HepG2 (cell line): ENCODE measurements around the gene LRP1-AS. TPM values are rescaled to one million over a fixed set of nuclear protein-coding genes. Genes with fewer than 3 reads are reported as not detected.

Source experiments
- ARNT2 ChIP-seq: sonication (generic); formaldehyde crosslinking; IDR thresholded peaks from 2 replicates; pipeline ENCODE4 v1.8.0; 2022; ENCODE audit warnings: mild to moderate bottlenecking, low read depth, missing genetic modification reagents, moderate library complexity
- FIP1L1 ChIP-seq: fragments of 200-400 bp; formaldehyde crosslinking; IDR thresholded peaks from 2 replicates; pipeline ENCODE4 v1.6.1; 2018; ENCODE audit warnings: low read depth, mild to moderate bottlenecking, low read length, moderate library complexity, borderline replicate concordance; ENCODE audit not compliant: insufficient read depth
- HOXA9 ChIP-seq: sonication (generic); formaldehyde crosslinking; IDR thresholded peaks from 2 replicates; pipeline ENCODE4 v1.8.1; 2022; ENCODE audit warnings: missing genetic modification reagents, mild to moderate bottlenecking, moderate library complexity, borderline replicate concordance
- NCOA2 ChIP-seq: sonication (generic); formaldehyde crosslinking; IDR thresholded peaks from 2 replicates; pipeline ENCODE4 v1.8.0; 2022; ENCODE audit warnings: inconsistent platforms
- PAX8 ChIP-seq: sonication (generic); formaldehyde crosslinking; IDR thresholded peaks from 2 replicates; pipeline ENCODE4 v1.8.0; 2022; ENCODE audit warnings: mild to moderate bottlenecking, missing genetic modification reagents, borderline replicate concordance
- PPARG ChIP-seq: conservative IDR thresholded peaks from 2 replicates; pipeline ENCODE4 v1.6.1; 2016; ENCODE audit warnings: missing biosample characterization, missing genetic modification reagents
- PRDM15 ChIP-seq: sonication (generic); formaldehyde crosslinking; IDR thresholded peaks from 2 replicates; pipeline ENCODE4 v1.4.0; 2020; ENCODE audit warnings: missing genetic modification reagents
- SAFB2 ChIP-seq: sonication (generic); formaldehyde crosslinking; IDR thresholded peaks from 2 replicates; pipeline ENCODE4 v1.5.1; 2020; ENCODE audit warnings: missing genetic modification reagents, low read depth, mild to moderate bottlenecking, borderline replicate concordance
- SCMH1 ChIP-seq: sonication (generic); formaldehyde crosslinking; IDR thresholded peaks from 2 replicates; pipeline ENCODE4 v1.9.0; 2021; ENCODE audit warnings: missing genetic modification reagents, mild to moderate bottlenecking, borderline replicate concordance
- SKI ChIP-seq: fragments of 450-650 bp; IDR thresholded peaks from one replicate; pipeline ENCODE4 v1.6.1; 2018; ENCODE audit warnings: mild to moderate bottlenecking; ENCODE audit not compliant: partially characterized antibody
- TRIM24 ChIP-seq: sonication (generic); formaldehyde crosslinking; IDR thresholded peaks from 2 replicates; pipeline ENCODE4 v1.8.0; 2022; ENCODE audit warnings: mild to moderate bottlenecking, missing genetic modification reagents
- ZKSCAN8 ChIP-seq: IDR thresholded peaks from 2 replicates; pipeline ENCODE4 v1.6.1; 2016; ENCODE audit warnings: borderline replicate concordance, missing genetic modification reagents, missing compliant biosample characterization
- ZNF225 ChIP-seq: sonication (generic); formaldehyde crosslinking; IDR thresholded peaks from 2 replicates; pipeline ENCODE4 v1.4.0; 2020; ENCODE audit warnings: mild to moderate bottlenecking, missing genetic modification reagents
- ZNF367 ChIP-seq: sonication (generic); formaldehyde crosslinking; IDR thresholded peaks from 2 replicates; pipeline ENCODE4 v1.4.0; 2020; ENCODE audit warnings: missing genetic modification reagents, borderline replicate concordance
- ZNF605 ChIP-seq: sonication (generic); formaldehyde crosslinking; IDR thresholded peaks from 2 replicates; pipeline ENCODE4 v1.8.0; 2022; ENCODE audit warnings: mild to moderate bottlenecking, missing genetic modification reagents
- ZNF768 ChIP-seq: sonication (generic); formaldehyde crosslinking; IDR thresholded peaks from 2 replicates; pipeline ENCODE4 v1.4.0; 2020; ENCODE audit warnings: missing genetic modification reagents
- ZNF879 ChIP-seq: sonication (generic); formaldehyde crosslinking; IDR thresholded peaks from 2 replicates; pipeline ENCODE4 v1.8.1; 2023; ENCODE audit warnings: missing genetic modification reagents
- ZSCAN12 ChIP-seq: sonication (generic); formaldehyde crosslinking; IDR thresholded peaks from 2 replicates; pipeline ENCODE4 v1.9.0; 2021; ENCODE audit warnings: mild to moderate bottlenecking, missing genetic modification reagents
- polyA plus RNA-seq, 8 experiments: library from polyadenylated mRNA; depleted of rRNA in 3 of 8; stranded (reverse) in 7 of 8; unstranded in 1 of 8; fragments of >200 nt; fragmentation: Illumina TruSeq in 4 of 8; extraction: Trizol in 4 of 8; gene quantifications; 2 replicates each; pipeline versions ENCODE4 v1.2.1 to v1.2.3, GENCODE V29; 2011 to 2016; ENCODE audit warnings: low read depth in 4 of 8, missing spikeins in 1 of 8, mixed read lengths in 1 of 8; ENCODE audit not compliant: insufficient read depth in 1 of 8
- total RNA-seq, 5 experiments: library from RNA; depleted of rRNA; stranded (reverse); fragments of >200 nt; fragmentation: Illumina TruSeq; extraction: Trizol; gene quantifications; 2 replicates each; pipeline ENCODE4 v1.2.3, GENCODE V29; 2016; ENCODE audit warnings: low read depth in 1 of 5
- TF ChIP-seq, protein P1 (sequence below): sonication (generic); formaldehyde crosslinking; IDR thresholded peaks from 2 replicates; pipeline ENCODE4 v1.4.0; 2020; ENCODE audit warnings: mild to moderate bottlenecking, missing genetic modification reagents

The LRP1-AS gene
- total and polyA plus RNA-seq, 2 of the 13 experiments (the other 11 are each of a cell fraction or from before 2014, with no cell fraction given): 0.20 TPM; not detected in 1

DNA sequence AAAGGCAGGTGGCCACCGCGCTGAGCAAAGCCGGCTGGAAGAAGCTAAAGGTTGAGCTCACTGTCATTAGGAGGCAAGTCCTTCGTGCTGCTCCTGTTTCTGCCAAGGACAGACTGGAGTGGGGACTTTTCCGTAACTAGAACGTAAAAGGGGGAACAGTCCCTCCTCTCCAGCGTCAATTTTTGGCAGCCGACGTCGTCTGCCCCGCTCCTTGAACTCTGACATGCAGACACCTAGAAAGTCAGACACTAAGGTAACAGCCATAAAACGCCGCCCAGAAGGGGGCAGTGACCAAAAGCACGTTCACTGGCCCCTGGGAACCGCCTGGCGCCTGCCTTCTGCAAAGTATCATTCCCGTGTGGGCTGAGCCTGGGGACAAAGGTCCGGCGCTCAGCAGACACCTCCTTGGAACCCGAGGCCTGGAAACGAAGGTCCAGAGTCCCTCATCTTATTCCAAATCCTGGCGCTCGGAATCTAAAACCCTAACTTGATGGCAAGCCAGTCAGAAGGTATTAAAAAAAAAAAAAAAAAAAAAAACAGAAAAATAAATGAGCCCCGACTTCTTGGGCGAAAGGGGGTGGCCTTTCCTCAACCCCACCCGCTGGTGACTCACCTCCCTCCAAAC is 20.2 kb downstream of the LRP1-AS start (continued):
- TF ChIP-seq TRIM24 (CRISPR knock-in tag) (no peak), PPARG (CRISPR knock-in tag) (peak; percentile 79), SKI (peak; percentile 67), FIP1L1 (no peak), HOXA9 (CRISPR knock-in tag) (no peak), ZNF605 (no peak), PAX8 (CRISPR knock-in tag) (no peak), ZSCAN12 (no peak), SCMH1 (no peak), ARNT2 (CRISPR knock-in tag) (0 out of 2 replicates have a peak, but pooled peaks have one; percentile 19), NCOA2 (CRISPR knock-in tag) (0 out of 2 replicates have a peak, but pooled peaks have one; percentile 19), ZNF768 (CRISPR knock-in tag) (no peak), ZNF879 (CRISPR knock-in tag) (no peak), ZNF367 (CRISPR knock-in tag) (no peak), ZKSCAN8 (CRISPR knock-in tag) (no peak), SAFB2 (peak; percentile 22; the same call in 1 of the 2 replicates), PRDM15 (CRISPR knock-in tag) (0 out of 2 replicates have a peak, but pooled peaks have one; percentile 29), ZNF225 (0 out of 2 replicates have a peak, but pooled peaks have one; percentile 11)
- TF ChIP-seq, protein P1, sequence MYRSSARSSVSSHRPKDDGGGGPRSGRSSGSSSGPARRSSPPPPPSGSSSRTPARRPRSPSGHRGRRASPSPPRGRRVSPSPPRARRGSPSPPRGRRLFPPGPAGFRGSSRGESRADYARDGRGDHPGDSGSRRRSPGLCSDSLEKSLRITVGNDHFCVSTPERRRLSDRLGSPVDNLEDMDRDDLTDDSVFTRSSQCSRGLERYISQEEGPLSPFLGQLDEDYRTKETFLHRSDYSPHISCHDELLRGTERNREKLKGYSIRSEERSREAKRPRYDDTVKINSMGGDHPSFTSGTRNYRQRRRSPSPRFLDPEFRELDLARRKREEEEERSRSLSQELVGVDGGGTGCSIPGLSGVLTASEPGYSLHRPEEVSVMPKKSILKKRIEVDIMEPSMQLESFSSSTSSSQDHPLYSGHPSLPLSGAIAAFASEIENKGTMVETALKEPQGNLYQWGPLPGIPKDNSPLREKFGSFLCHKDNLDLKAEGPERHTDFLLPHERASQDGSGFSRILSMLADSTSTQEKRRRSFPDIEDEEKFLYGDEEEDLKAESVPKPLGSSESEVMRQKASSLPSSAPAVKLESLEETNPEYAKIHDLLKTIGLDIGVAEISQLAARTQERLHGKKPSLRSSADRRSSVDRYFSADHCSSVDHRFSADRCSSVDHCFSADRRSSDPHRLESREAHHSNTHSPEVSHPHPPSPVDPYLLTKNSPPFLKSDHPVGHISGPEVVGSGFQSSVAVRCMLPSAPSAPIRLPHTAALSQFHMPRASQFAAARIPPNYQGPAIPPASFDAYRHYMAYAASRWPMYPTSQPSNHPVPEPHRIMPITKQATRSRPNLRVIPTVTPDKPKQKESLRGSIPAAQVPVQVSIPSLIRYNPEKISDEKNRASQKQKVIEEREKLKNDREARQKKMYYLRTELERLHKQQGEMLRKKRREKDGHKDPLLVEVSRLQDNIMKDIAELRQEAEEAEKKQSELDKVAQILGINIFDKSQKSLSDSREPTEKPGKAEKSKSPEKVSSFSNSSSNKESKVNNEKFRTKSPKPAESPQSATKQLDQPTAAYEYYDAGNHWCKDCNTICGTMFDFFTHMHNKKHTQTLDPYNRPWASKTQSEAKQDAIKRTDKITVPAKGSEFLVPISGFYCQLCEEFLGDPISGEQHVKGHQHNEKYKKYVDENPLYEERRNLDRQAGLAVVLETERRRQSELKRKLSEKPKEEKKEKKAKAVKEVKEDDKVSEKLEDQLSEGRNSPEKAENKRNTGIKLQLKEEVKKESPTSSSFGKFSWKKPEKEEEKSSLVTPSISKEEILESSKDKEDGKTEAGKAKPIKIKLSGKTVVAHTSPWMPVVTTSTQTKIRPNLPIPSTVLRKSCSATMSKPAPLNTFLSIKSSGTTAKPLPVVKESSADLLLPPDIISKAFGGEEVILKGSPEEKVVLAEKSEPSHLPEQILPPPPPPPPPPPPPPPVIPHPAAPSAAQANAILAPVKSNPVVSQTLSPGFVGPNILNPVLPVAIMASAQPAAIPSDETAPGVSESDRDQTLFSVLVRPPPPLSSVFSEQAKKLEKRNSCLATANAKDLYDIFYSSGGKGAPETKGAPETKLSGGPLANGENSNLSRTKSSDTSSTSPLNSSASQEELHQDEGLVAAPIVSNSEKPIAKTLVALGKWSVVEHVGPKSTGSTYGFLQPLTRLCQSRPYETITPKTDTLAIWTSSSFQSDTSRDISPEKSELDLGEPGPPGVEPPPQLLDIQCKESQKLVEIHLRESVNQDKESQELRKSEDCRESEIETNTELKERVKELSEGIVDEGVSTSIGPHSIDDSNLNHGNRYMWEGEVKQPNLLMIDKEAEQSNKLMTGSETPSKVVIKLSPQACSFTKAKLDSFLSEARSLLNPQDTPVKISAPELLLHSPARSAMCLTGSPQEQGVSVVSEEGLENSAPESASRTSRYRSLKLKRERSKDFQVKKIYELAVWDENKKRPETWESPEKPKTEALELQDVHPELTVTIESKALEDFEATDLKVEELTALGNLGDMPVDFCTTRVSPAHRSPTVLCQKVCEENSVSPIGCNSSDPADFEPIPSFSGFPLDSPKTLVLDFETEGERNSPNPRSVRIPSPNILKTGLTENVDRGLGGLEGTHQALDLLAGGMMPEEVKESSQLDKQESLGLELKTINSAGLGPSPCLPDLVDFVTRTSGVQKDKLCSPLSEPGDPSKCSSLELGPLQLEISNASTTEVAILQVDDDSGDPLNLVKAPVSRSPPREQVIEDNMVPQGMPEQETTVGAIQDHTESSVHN (CRISPR knock-in tag): no peak
